Hepatic stellate cell (primary cell): ENCODE measurements around the gene CROCC2.
"Not testable (repeated sequence)": the region's sequence is repeated elsewhere in the genome, so short reads cannot be mapped to it uniquely, and the experiment has no call there.

ENCODE experiments used
- DNase-seq: peaks from one replicate; pipeline ENCODE4 v3.0.0; 2011; ENCODE audit warnings: low spot score

Gene CROCC2

GRCh38 chr2:240967681-240968621 lies 61.8 kb downstream of the CROCC2 start:
- no peak for DNase-seq

GRCh38 chr2:240968731-240969624 lies 62.8 kb downstream of the CROCC2 start:
- DNase-seq = no peak

- DNase-seq = no peak
These were observed 64.0 kb downstream of the CROCC2 start for GRCh38 chr2:240970104-240970503.

GRCh38 chr2:240970816-240971215 lies 64.7 kb downstream of the CROCC2 start:
- no peak for DNase-seq

GRCh38 chr2:240972201-240972600 lies 66.1 kb downstream of the CROCC2 start:
- no peak for DNase-seq

GRCh38 chr2:240972636-240973521 lies 66.7 kb downstream of the CROCC2 start:
- no peak for DNase-seq

GRCh38 chr2:240974771-240975572 lies 68.8 kb downstream of the CROCC2 start:
- DNase-seq = no peak

- DNase-seq = not testable (repeated sequence)
These were observed 69.8 kb downstream of the CROCC2 start for GRCh38 chr2:240975903-240976302.

GRCh38 chr2:240981280-240981679 lies 75.1 kb downstream of the CROCC2 start:
- no peak for DNase-seq

GRCh38 chr2:240981871-240982800 lies 76.0 kb downstream of the CROCC2 start:
- no peak for DNase-seq

- no peak for DNase-seq
These were observed 76.7 kb downstream of the CROCC2 start for GRCh38 chr2:240982821-240983281.

GRCh38 chr2:240983361-240983995 lies 77.3 kb downstream of the CROCC2 start:
- DNase-seq = no peak

- no peak for DNase-seq
These were observed 77.9 kb downstream of the CROCC2 start for GRCh38 chr2:240983996-240984498.

GRCh38 chr2:240985881-240986786 lies 80.0 kb downstream of the CROCC2 start:
- no peak for DNase-seq

GRCh38 chr2:240986787-240987411 lies 80.8 kb downstream of the CROCC2 start:
- DNase-seq = no peak

- DNase-seq = no peak
These were observed 81.5 kb downstream of the CROCC2 start for GRCh38 chr2:240987588-240987987.

- no peak for DNase-seq
These were observed 82.0 kb downstream of the CROCC2 start for GRCh38 chr2:240988146-240988545.
